Esophagus muscularis mucosa (tissue), 4 donors: ENCODE measurements around the gene KHDC4.

ENCODE experiments used
- EP300 ChIP-seq: sonication (generic); formaldehyde crosslinking; IDR thresholded peaks from one replicate; pipeline ENCODE4 v1.6.1; 2017; ENCODE audit warnings: antibody characterized with exemption
- POLR2A ChIP-seq: fragments of 450-650 bp; IDR thresholded peaks from one replicate; pipeline ENCODE4 v1.6.1; 2017; ENCODE audit warnings: antibody characterized with exemption, moderate library complexity, mild to moderate bottlenecking, low read depth
- POLR2AphosphoS5 ChIP-seq, 2 donors: sonication (generic); formaldehyde crosslinking; IDR thresholded peaks; one replicate each; pipeline ENCODE4 v1.6.1; 2017; ENCODE audit warnings: antibody characterized with exemption in 2 of 2
- TF ChIP-seq, protein P1 (sequence below), 3 experiments: fragments of 200-600 bp in 2 of 3; fragments of 450-650 bp in 1 of 3; sonication (generic) in 2 of 3; IDR thresholded peaks; one replicate each; pipeline ENCODE4 v1.5.1; 2017 to 2019; ENCODE audit warnings: antibody characterized with exemption in 3 of 3, mild to moderate bottlenecking in 2 of 3, moderate library complexity in 1 of 3

- TF ChIP-seq, protein P1, sequence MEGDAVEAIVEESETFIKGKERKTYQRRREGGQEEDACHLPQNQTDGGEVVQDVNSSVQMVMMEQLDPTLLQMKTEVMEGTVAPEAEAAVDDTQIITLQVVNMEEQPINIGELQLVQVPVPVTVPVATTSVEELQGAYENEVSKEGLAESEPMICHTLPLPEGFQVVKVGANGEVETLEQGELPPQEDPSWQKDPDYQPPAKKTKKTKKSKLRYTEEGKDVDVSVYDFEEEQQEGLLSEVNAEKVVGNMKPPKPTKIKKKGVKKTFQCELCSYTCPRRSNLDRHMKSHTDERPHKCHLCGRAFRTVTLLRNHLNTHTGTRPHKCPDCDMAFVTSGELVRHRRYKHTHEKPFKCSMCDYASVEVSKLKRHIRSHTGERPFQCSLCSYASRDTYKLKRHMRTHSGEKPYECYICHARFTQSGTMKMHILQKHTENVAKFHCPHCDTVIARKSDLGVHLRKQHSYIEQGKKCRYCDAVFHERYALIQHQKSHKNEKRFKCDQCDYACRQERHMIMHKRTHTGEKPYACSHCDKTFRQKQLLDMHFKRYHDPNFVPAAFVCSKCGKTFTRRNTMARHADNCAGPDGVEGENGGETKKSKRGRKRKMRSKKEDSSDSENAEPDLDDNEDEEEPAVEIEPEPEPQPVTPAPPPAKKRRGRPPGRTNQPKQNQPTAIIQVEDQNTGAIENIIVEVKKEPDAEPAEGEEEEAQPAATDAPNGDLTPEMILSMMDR (IDR thresholded peaks at IDR 0.05): no peak
- TF ChIP-seq POLR2A (no peak), POLR2AphosphoS5 (IDR thresholded peaks at IDR 0.05) (no peak), EP300 (no peak)
These were observed 62.8 kb downstream of the KHDC4 start for GRCh38 chr1:155871390-155871789.
